ENCODE measurements around the gene SLC1A3.

Gene SLC1A3

GRCh38 chr5:36631620-36632362 lies 25.4 kb downstream of the SLC1A3 start:
- TF ChIP-seq TAF1 (IDR thresholded peaks at IDR 0.05; ENCODE audit: low read depth): no peak
- no peak for TF ChIP-seq CREB1 (IDR thresholded peaks at IDR 0.05; ENCODE audit: low read depth)
- TF ChIP-seq TCF12 (IDR thresholded peaks at IDR 0.05; ENCODE audit: low read depth): no peak
- no peak for TF ChIP-seq YY1 (IDR thresholded peaks at IDR 0.05; ENCODE audit: low read depth)
- no peak for TF ChIP-seq TEAD4 (IDR thresholded peaks at IDR 0.05)
- no peak for TF ChIP-seq EGR1 (IDR thresholded peaks at IDR 0.05)
- TF ChIP-seq, protein P1, sequence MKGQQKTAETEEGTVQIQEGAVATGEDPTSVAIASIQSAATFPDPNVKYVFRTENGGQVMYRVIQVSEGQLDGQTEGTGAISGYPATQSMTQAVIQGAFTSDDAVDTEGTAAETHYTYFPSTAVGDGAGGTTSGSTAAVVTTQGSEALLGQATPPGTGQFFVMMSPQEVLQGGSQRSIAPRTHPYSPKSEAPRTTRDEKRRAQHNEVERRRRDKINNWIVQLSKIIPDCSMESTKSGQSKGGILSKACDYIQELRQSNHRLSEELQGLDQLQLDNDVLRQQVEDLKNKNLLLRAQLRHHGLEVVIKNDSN (IDR thresholded peaks at IDR 0.05): no peak
- no peak for TF ChIP-seq ZBTB7A (IDR thresholded peaks at IDR 0.05; ENCODE audit: low read depth)
- TF ChIP-seq CEBPB (IDR thresholded peaks at IDR 0.05): no peak
- TF ChIP-seq FOXM1 (IDR thresholded peaks at IDR 0.05; ENCODE audit: borderline replicate concordance, low read depth): no peak
- TF ChIP-seq, protein P2, sequence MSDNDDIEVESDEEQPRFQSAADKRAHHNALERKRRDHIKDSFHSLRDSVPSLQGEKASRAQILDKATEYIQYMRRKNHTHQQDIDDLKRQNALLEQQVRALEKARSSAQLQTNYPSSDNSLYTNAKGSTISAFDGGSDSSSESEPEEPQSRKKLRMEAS (IDR thresholded peaks at IDR 0.05): no peak
- TF ChIP-seq, protein P3, sequence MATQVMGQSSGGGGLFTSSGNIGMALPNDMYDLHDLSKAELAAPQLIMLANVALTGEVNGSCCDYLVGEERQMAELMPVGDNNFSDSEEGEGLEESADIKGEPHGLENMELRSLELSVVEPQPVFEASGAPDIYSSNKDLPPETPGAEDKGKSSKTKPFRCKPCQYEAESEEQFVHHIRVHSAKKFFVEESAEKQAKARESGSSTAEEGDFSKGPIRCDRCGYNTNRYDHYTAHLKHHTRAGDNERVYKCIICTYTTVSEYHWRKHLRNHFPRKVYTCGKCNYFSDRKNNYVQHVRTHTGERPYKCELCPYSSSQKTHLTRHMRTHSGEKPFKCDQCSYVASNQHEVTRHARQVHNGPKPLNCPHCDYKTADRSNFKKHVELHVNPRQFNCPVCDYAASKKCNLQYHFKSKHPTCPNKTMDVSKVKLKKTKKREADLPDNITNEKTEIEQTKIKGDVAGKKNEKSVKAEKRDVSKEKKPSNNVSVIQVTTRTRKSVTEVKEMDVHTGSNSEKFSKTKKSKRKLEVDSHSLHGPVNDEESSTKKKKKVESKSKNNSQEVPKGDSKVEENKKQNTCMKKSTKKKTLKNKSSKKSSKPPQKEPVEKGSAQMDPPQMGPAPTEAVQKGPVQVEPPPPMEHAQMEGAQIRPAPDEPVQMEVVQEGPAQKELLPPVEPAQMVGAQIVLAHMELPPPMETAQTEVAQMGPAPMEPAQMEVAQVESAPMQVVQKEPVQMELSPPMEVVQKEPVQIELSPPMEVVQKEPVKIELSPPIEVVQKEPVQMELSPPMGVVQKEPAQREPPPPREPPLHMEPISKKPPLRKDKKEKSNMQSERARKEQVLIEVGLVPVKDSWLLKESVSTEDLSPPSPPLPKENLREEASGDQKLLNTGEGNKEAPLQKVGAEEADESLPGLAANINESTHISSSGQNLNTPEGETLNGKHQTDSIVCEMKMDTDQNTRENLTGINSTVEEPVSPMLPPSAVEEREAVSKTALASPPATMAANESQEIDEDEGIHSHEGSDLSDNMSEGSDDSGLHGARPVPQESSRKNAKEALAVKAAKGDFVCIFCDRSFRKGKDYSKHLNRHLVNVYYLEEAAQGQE (IDR thresholded peaks at IDR 0.05; ENCODE audit: low read depth): no peak
- no peak for TF ChIP-seq EP300 (IDR thresholded peaks at IDR 0.05; ENCODE audit: borderline replicate concordance)
- no peak for TF ChIP-seq NFIC (IDR thresholded peaks at IDR 0.05)

- TF ChIP-seq, protein P3 (IDR thresholded peaks at IDR 0.05; ENCODE audit: low read depth): no peak
- TF ChIP-seq TAF1 (IDR thresholded peaks at IDR 0.05; ENCODE audit: low read depth): no peak
- no peak for TF ChIP-seq TEAD4 (IDR thresholded peaks at IDR 0.05)
- TF ChIP-seq, protein P1 (IDR thresholded peaks at IDR 0.05): no peak
- TF ChIP-seq, protein P2 (IDR thresholded peaks at IDR 0.05): no peak
- TF ChIP-seq ZBTB7A (IDR thresholded peaks at IDR 0.05; ENCODE audit: low read depth): no peak
- TF ChIP-seq TCF12 (IDR thresholded peaks at IDR 0.05; ENCODE audit: low read depth): no peak
- no peak for TF ChIP-seq NFIC (IDR thresholded peaks at IDR 0.05)
- TF ChIP-seq EGR1 (IDR thresholded peaks at IDR 0.05): no peak
- no peak for TF ChIP-seq CEBPB (IDR thresholded peaks at IDR 0.05)
- TF ChIP-seq CREB1 (IDR thresholded peaks at IDR 0.05; ENCODE audit: low read depth): no peak
- TF ChIP-seq FOXM1 (IDR thresholded peaks at IDR 0.05; ENCODE audit: borderline replicate concordance, low read depth): no peak
- TF ChIP-seq EP300 (IDR thresholded peaks at IDR 0.05; ENCODE audit: borderline replicate concordance): no peak
- TF ChIP-seq RAD21 (IDR thresholded peaks at IDR 0.05; ENCODE audit: low read depth): no peak
- no peak for TF ChIP-seq YY1 (IDR thresholded peaks at IDR 0.05; ENCODE audit: low read depth)
Observed at GRCh38 chr5:36632363-36632664, 25.9 kb downstream of the SLC1A3 start.

DNA sequence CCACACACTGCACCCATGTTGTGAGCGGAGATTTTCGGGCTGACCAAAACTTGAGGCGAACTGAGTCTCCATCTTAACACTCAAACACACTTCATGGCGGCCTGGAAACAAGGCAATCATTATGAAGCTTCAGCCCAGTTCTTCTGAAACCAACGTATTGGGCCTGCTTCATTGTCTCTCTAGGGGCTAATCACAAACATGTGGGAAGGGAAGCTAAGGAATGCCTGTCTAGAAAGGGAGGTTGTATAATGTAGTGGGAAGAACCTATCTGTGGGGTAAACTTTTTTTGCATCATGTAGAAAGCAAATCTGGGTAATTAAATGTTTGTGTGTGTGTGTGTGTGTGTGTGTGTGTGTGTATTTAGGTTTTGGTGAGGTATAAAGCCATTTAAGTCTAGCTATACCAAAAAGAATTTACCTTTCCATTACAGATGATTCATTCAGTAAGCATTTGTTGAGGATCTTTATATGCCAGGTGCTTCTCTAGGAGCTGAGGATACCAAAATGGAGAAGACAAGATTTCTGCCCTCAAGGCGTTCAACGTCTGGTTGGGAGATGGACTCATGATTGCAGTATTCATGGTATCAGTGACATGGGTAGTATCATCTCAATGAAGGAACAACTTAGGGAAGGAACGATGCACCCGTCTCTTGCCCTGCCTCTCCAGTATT lies 29.4 kb downstream of the SLC1A3 start:
- TF ChIP-seq, protein P2 (IDR thresholded peaks at IDR 0.05): no peak
- TF ChIP-seq YY1 (IDR thresholded peaks at IDR 0.05; ENCODE audit: low read depth) (no peak), TCF12 (IDR thresholded peaks at IDR 0.05; ENCODE audit: low read depth) (no peak), EP300 (IDR thresholded peaks at IDR 0.05; ENCODE audit: borderline replicate concordance) (no peak), TEAD4 (IDR thresholded peaks at IDR 0.05) (no peak), ZBTB7A (IDR thresholded peaks at IDR 0.05; ENCODE audit: low read depth) (no peak), RAD21 (IDR thresholded peaks at IDR 0.05; ENCODE audit: low read depth) (no peak), EGR1 (IDR thresholded peaks at IDR 0.05) (no peak), FOXM1 (IDR thresholded peaks at IDR 0.05; ENCODE audit: borderline replicate concordance, low read depth) (no peak), CEBPB (IDR thresholded peaks at IDR 0.05) (no peak), NFIC (IDR thresholded peaks at IDR 0.05) (no peak)
- TF ChIP-seq, protein P1 (IDR thresholded peaks at IDR 0.05): no peak
- TF ChIP-seq, protein P3 (IDR thresholded peaks at IDR 0.05; ENCODE audit: low read depth): no peak
